GM19238 (cell line): ENCODE data around the gene DNAJC3.
"Not testable (repeated sequence)": the region's sequence is repeated elsewhere in the genome, so short reads cannot be mapped to it uniquely, and the experiment has no call there.

Experiments used
- DNase-seq: peaks from one replicate; pipeline ENCODE4 v3.0.0; 2011; ENCODE audit warnings: low spot score; ENCODE audit not compliant: insufficient read length

DNAJC3 gene

DNA sequence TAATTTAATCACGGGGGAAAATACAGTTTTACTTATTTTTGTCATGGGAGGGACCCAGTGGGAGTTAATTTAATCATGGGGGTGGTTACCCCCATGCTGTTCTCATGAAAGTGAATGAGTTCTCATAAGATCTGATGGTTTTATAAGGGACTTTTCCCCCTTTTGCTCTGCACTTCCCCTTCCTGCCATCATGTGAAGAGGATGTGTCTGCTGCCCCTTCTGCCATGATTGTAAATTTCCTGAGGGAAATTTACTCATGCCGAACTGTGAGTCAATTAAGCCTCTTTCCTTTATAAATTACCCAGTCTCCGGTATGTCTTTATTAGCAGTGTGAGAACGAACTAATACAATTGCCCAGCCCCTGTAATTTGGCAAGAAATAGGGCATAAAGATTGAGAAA, 35.9 kb downstream of the DNAJC3 start:
- DNase-seq = not testable (repeated sequence)

DNA sequence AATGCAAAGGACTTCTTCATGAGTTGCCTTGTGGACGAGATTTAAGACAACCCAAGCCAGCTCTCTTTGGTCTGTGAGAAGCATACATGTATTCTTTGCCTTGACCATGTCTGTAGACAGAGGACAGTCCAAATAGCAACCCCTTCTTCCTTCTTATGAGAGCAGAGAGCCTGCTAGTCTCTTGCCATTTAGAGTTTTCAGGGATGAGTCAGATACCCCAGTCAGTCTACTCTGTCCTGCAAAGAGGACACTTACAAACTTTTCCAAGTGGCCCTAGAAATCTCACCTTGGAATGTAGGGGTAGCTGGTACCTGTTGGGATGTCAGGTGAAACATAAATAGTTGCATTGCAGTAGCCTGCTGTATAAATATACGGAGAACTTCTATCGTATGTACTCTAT, 36.7 kb downstream of the DNAJC3 start:
- DNase-seq = no peak

DNA sequence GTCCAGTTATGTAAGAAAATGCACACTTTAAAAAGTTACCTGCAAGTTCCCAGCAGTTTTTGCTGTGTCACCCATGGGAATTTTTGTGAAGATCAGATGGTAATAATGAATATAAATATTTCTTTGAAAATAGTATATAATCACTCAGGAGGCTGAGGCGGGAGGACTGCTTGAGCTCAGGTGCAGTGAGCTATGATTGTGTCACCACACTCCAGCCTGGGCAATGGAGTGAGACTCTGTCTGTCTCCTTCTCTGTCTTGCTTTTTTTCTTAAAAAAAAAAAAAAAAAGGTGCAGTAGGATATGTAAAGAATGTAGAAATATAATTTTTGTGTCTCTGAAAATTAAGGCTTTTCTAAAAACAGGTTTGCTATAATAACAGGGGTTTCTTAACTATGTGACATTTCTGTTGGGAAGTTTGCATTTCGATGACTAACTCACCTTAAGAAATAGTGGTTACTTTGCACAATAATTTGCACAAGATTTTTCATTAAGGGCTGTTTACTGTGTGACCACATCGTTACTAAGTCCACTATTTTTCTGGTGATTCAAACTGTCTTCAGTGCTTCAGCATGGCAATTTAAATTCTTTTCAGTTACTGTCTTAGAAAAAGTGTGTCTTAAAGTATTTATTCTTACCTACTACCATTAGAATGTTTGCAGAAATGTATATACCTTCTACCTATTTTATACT, 37.3 kb downstream of the DNAJC3 start:
- no peak for DNase-seq

DNA sequence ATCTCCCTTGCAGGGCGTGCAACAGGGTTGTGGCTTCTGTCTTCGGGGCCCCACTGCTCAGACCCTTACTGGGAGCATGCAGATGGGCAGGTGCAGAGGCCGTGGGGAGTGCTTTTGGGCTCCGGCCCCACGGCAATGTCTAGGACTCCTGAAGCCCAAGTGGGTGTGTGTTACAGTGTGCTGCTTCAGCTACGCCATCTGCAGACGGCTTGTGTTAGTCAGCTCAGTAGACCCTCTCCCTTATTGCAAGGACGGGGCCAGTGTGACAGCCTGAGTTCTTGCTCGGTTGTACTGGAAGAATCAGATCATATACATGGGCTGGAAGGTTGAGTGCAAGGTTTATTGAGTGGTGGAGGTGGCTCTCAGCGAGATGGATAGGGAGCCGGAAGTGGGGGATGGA, 39.3 kb downstream of the DNAJC3 start:
- DNase-seq = no peak

DNA sequence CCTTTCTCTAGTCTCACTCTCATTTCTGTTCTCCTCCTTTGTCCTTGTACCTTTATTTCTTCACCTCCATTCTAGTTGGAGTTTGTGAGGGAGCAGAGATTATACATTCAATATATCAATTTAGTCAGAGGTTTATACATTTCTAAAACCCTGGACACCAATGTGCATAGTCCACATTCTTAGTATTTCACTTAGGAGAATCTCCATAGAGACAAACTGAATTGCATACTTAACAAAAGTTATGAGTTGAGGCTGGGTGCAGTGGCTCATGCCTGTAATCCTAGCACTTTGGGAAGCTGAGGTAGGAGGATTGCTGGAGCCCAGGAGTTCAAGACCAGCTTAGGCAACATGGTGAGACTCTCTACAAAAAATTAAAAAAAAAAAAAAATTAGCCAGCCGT, 45.3 kb downstream of the DNAJC3 start:
- no peak for DNase-seq

DNA sequence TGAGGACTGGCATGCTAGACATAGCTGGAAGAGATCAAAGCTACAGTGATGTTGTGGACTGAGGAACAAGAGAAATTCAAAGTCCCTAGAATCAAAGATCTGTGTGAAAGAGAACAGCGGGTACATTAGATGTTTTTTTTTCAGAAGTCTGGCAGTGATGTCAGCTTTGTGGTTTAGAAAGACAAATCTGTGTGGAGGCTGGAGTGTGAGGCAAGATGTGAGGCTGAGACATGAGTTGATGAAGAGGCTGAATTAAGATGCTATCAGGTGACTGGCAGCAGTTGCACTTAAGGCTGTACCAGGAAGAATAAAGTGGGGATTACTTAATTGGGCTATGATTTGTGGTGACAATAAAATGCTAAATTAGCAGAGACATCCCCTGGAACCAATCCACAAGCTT, 46.5 kb downstream of the DNAJC3 start:
- no peak for DNase-seq

DNA sequence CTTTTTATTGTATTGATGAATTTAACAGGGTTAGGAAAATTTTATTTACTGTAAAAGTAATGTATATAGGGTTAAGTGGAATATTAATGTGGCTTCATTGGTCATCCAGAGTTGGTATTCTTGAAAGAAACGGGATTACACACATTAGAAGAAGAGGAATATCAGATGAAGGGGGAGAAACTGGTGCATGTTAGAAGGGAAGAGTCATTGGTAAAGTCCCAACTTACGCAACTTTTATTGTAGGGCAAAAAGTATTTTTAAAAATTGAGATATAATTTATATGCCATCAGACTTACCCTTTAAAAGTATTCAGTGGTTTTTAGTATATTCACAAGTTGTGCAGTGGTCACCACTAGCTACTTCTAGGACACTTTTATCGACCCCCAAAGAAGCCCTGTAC, 47.3 kb downstream of the DNAJC3 start:
- DNase-seq = no peak

DNA sequence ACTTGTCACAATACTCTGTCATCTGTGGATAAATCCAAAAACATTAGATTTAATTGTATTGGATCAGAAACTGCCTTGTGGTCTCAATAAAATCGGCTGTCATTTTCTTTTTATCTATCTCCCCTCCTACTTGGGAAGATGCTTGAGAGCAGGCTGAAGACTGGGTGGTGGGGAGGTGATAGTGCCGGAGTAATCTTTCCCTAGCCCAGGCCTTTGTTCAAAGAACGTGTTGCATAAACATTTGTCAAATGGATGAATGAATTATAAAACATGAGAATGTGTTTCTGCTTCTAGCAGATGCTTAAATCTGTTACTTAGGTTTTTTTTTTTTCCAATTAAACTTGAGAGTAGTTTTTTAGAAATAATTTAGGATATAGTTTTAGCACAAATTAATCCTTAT, 49.9 kb downstream of the DNAJC3 start:
- no peak for DNase-seq

DNA sequence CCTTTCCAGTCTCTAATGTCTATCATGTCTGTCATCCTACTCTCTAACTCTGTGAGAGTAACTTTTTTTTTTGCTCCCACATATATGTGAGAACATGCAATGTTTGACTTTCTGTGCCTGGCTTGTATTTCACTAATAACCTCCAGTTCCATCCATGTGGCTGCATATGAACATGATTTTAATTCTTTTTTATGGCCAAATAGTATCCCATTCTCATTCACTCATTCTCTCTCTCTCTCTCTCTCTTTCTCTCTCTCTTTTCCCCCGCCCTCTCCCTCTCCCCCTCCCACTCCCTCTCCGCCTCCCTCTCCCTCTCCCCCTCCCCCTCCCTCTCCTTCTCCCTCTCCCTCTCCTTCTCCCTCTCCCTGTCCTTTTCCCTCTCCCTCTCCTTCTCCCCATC, 52.0 kb downstream of the DNAJC3 start:
- no peak for DNase-seq

DNA sequence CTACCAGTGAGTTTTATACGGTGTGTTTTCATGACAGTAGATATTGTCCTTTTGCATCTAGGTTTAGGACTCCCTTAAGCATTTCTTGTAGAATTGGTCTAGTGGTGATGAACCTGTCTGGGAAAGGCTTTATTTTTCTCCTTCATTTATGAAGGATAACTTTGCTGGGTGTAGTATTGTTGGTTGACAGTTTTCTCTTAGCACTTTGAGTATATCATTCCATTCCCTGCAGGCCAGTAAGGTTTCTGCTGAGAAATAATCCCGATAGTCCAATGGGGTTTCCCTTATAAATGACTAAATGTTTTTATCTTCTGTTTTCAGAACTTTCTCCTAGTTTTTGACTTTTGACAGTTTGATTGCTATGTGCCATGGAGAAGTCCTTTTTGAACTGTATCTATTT, 57.2 kb downstream of the DNAJC3 start:
- DNase-seq = no peak

DNA sequence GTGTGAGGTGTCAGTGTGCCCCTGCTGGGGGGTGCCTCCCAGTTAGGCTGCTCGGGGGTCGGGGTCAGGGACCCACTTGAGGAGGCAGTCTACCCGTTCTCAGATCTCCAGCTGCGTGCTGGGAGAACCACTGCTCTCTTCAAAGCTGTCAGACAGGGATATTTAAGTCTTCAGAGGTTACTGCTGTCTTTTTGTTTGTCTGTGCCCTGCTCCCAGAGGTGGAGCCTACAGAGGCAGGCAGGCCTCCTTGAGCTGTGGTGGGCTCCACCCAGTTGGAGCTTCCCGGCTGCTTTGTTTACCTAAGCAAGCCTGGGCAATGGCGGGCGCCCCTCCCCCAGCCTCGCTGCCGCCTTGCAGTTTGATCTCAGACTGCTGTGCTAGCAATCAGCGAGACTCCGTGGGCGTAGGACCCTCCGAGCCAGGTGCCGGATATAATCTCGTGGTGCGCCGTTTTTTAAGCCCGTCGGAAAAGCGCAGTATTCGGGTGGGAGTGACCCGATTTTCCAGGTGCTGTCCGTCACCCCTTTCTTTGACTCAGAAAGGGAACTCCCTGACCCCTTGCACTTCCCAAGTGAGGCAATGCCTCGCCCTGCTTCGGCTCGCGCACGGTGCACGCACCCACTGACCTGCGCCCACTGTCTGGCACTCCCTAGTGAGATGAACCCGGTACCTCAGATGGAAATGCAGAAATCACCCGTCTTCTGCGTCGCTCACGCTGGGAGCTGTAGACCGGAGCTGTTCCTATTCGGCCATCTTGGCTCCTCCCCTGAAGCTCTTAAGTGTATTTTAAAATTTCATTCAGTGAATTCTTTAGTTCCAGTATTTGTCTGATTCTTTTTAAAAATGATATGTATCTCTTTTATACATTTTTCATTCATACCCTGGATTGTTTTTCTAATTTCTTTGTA, 63.4 kb downstream of the DNAJC3 start:
- DNase-seq = not testable (repeated sequence)

DNA sequence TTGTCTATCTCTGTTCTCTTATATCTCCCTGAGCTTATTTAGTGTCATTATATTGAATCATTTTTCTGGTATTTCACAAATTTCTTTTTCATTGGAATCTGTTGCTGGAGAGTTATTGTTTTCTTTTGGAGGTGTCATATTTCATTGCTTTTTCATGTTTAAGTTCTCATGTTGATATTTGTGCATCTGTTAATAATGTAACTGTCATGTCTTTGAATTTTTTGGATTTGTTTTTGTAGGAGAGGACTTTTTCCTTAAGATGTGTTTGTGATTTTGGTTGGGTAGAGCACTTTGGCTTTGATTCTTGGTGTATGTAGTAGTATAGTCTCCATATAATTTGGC, 64.0 kb downstream of the DNAJC3 start:
- DNase-seq = no peak

DNA sequence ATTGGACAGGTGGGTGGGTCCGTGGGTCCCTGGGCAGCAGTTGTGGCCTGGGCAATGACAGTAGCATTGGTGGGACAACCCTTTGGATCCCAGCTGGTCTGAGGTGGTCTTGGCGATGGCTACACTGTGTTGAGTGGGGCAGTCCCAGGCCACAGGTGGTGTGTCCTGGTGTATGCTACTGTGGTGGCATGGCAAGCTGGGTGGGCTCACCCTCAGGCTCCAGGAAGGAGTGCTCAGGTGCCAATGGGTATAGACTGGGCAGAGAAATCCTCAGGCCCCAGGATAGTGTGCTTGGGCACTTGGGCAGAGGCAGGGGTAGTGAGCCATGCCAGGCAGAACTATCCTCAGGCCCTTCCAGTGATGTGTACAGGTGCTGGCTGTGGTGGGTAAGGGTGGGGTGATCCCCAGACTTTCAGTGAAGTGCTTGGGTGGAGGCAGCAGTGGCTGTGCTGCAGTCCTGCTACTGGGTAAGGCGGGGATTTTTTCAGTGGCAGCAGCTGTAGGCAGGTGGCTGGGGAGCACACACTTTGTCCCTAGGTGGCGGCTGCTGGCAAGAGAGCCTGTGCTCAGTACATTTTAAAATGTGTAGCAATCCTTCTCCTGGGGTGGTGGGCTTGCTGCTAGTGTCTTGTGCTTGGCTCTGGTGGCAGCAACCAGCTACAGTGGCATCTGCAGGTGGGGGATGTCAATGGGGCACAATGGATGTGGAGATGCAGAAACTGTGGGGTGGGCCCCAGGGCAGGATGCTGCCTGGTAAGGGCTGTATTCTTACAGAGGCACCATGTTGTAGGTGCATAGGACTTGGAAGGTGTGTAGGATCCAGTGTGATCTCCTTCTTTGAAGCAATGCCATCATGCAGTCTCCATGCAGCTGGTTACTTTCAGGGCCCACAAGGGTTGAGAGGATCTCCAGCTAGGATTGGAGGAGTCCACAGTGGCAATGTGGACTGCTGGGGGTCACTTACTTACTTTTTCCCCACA, 64.9 kb downstream of the DNAJC3 start:
- DNase-seq = no peak

DNA sequence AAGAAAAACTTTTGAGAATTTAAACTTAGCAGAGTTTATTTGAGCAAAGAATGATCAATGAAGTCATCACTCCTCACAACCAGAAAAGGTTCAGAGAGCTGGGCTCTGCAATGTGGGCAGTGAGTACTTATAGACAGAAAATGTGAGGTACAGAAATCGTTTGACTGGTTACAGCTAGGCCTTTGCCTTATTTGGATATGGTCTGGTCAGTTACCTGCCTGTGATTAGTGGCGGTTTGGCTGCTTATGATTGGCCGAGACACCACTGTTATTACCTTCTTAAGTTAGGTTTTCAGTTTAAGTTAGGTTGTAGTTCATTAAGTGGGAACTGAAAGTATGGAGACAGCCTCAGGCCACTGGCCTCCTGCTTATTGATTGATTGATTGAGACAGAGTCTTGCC, 66.3 kb downstream of the DNAJC3 start:
- DNase-seq = no peak

DNA sequence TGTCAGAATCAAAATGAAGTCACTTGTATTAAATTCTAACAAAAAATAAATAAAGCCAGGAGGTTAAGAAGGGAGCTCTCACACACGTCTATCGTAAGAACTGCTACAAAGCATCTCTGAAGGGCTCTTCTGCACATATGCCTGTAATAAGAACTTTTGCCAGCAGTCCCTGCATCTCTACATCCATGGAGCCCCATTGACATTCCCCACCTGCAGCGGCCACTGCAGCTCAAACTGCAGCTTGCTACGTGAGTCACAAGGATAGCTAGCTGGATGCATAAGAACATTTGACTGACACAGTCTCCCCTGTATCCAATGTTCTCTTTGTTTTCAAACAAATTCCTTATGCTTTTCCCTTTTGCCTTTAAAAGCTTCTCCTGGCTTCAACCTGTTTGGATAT, 68.3 kb downstream of the DNAJC3 start:
- DNase-seq = no peak

DNA sequence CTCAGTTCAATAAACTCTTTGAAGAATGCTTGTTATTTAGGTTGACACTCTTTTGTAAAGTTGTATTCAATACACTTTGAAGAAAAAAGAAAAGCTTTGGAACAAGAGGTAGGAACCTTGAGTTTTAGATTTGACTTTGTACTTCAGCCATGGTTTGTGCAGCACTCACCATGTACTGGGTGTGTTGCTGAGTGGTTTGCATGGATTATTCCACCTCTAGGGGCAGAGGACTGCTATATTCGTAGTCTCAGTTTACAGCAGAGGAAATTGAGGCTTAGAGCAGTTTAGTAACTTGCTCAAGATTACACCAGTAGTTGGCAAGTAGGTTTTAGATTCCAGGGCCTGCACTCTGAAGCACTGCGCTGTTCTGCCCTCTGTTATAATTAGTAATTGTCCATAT, 68.8 kb downstream of the DNAJC3 start:
- no peak for DNase-seq

DNA sequence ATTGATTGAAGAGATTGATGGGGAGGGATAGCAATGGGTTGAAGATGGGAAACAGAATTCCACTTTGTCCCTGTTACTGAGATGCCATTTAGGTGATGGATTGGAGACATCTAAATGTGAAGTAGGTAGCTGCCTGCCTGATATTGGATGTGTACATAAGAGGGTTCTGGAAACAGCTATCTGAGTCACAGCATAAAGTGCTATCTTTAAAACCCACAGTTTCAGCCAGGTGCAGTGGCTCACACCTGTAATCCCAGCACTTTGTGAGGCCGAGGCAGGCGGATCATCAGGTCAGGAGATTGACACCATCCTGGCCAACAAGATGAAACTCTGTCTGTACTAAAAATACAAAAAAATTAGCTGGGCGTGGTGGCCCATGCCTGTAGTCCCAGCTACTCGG, 72.6 kb downstream of the DNAJC3 start:
- DNase-seq = no peak

DNA sequence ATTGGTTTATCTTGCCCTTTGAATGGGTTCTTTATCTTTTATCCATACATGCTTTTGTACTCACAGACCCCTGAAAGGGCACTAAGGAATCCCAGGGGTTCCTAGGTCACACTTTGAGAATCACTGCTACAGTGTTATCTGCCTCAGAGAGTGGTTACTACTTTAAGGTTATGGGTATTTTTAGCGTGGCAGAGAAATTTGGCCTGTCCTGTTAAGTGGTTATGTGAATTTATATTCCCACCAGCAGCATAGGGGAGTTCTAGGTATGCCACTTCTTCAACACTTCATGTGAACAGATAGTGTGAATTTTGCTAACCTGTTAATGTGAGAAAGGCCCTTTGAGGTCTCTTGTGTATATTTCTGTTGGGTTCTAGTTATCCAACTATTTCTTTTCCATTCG, 75.7 kb downstream of the DNAJC3 start:
- DNase-seq = no peak

DNA sequence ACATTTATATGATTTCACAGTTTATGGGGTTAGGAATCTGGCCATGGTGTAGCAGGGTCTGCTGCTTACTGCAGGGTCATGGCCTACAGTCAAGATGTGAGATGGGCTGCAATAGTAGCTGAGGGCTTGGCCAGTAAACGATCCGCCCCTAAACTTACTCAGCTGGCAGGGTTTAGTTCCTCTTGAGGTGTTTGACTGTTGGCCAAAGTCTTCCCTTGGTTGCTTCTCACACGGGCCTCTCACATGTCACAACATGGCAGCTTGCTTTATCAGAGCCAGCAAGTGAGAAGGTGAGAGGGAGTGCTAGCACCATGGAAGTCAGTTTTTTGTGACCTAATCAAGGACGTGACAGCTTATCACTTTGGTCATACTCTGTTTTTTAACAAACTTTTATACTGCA, 77.1 kb downstream of the DNAJC3 start:
- DNase-seq = no peak

DNA sequence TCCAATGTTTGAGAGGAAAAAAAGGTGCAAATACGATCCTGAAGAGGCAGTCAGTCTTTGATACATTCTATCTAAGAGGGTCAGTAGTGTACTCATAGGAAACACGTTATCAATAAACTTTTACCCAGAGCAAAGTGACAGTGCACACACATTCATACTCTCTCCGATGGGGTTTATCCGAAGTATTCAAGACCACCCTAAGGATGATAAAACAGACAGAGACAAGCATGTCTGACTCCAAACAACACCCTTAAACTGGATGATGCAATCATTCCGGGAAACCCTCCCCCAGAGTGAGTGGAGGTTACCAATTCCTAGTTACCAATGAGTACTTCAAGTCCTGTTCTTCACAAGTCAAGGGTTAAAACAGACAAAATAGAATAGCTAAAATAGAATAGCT, 79.1 kb downstream of the DNAJC3 start:
- DNase-seq = no peak

DNA sequence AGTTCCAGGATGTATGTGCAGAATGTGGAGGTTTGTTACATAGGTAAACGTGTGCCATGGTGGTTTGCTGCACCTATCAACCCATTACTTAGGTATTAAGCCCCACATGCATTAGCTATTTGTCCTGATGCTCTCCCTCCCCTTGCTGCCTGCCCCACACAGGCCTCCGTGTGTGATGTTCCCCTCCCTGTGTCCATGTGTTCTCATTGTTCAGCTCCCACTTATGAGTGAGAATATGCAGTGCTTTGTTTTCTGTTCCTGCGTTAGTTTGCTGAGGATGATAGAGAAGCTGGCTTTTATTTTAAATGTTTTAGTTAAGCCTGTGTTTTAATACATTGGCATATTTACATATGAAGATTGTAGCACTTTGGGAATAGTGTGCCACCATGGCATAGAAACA, 85.7 kb downstream of the DNAJC3 start:
- not testable (repeated sequence) for DNase-seq

DNA sequence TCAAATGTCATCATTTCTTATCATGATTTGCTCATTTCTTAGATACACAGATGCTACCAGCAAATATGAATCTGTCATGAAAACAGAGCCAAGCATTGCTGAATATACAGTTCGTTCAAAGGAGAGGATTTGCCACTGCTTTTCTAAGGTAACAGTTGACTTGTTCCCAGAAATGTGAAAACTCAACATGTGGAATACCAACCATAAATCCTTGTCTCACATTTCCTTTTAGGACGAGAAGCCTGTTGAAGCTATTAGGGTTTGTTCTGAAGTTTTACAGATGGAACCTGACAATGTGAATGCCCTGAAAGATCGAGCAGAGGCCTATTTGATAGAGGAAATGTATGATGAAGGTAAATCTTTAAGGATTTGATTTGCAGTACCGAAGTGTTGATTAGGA, 86.7 kb downstream of the DNAJC3 start:
- DNase-seq = no peak
